Aorta (tissue), 5 donors: Measurements from ENCODE around the gene SMPD1. TPM values are rescaled to one million over a fixed set of nuclear protein-coding genes. Genes with fewer than 3 reads are reported as not detected.
A peak's percentile ranks its signal among the peaks of the same experiment; 100 is the strongest.

Experiments
- ATAC-seq: fragments of 200-7000 bp; cut with Tn5 transposase; one replicate; pipeline ENCODE4 v1.9.1; 2022; ENCODE audit warnings: moderate library complexity; ENCODE audit not compliant: low FRiP score
- DNase-seq, 2 donors: peaks; one replicate each; pipeline ENCODE4 v3.0.0-alpha.2; 2020
- H3K27ac ChIP-seq, 2 donors: one replicate each; pipeline ENCODE4 v1.5.1; 2013; ENCODE audit warnings: low read length in 2 of 2, mild to moderate bottlenecking in 2 of 2, moderate library complexity in 2 of 2, control low read depth in 1 of 2, inconsistent platforms in 1 of 2, low read depth in 1 of 2
- H3K27me3 ChIP-seq, 2 donors: one replicate each; pipeline ENCODE4 v1.6.1; 2013; ENCODE audit warnings: control low read depth in 1 of 2, low read length in 1 of 2, mild to moderate bottlenecking in 1 of 2, moderate library complexity in 1 of 2; ENCODE audit not compliant: insufficient read depth in 2 of 2, control insufficient read depth in 1 of 2
- H3K36me3 ChIP-seq, 2 donors: one replicate each; pipeline ENCODE4 v1.6.1; 2013; ENCODE audit warnings: control low read depth in 1 of 2, low read length in 1 of 2, mild to moderate bottlenecking in 1 of 2; ENCODE audit not compliant: insufficient read depth in 2 of 2, control insufficient read depth in 1 of 2
- H3K4me1 ChIP-seq, 2 donors: one replicate each; pipeline ENCODE4 v1.6.1; 2013; ENCODE audit warnings: low read length in 2 of 2, control low read depth in 1 of 2, mild to moderate bottlenecking in 1 of 2, moderate library complexity in 1 of 2; ENCODE audit not compliant: insufficient read depth in 2 of 2, control insufficient read depth in 1 of 2
- H3K4me3 ChIP-seq, 2 donors: one replicate each; pipeline ENCODE4 v1.5.1; 2013; ENCODE audit warnings: low read length in 2 of 2, control low read depth in 1 of 2, mild to moderate bottlenecking in 1 of 2
- H3K9me3 ChIP-seq: one replicate; pipeline ENCODE4 v1.6.1; 2013; ENCODE audit warnings: mild to moderate bottlenecking, low read length; ENCODE audit not compliant: control insufficient read depth
- WGBS, 2 donors: extraction: QIAGEN DNeasy Blood & Tissue Kit; methylation state at CpG; one replicate each; pipeline ENCODE4 v1.1.7; 2013; 5-methylcytosine and 5-hydroxymethylcytosine counted together
- intact Hi-C, 2 donors: fragments of 100-400 bp; cut with DNase I; formaldehyde crosslinking; loops; one replicate each; pipeline versions ENCODE4 v1.14.2 to v1.15.0; 2022
- polyA plus RNA-seq, 2 donors: library from polyadenylated mRNA; stranded (reverse); fragments of 200-250 nt; gene quantifications; one replicate each; pipeline ENCODE4 v1.2.3, GENCODE V29; 2013
- total RNA-seq, 2 donors: library from RNA; stranded (reverse); fragmentation: NEBNext Ultra II Directional; extraction: Animal tissue kit (Norgen Biotek cat#: 25700); gene quantifications; one replicate each; pipeline ENCODE4 v1.2.1, GENCODE V29; 2021
- donor health status: healthy with polysubstance abuse.
- donor health status: Bipolar disorder and iron deficiency.
- donor health status: DM: no; HTN: no; CAD: no.
- donor health status: DM: no; HTN: no; CAD: no.
- donor health status: DM: yes; HTN: yes; CAD: no.

SMPD1 gene
- total and polyA plus RNA-seq, 4 donors = 10.0 to 45.5 (median 34.8) TPM

DNA sequence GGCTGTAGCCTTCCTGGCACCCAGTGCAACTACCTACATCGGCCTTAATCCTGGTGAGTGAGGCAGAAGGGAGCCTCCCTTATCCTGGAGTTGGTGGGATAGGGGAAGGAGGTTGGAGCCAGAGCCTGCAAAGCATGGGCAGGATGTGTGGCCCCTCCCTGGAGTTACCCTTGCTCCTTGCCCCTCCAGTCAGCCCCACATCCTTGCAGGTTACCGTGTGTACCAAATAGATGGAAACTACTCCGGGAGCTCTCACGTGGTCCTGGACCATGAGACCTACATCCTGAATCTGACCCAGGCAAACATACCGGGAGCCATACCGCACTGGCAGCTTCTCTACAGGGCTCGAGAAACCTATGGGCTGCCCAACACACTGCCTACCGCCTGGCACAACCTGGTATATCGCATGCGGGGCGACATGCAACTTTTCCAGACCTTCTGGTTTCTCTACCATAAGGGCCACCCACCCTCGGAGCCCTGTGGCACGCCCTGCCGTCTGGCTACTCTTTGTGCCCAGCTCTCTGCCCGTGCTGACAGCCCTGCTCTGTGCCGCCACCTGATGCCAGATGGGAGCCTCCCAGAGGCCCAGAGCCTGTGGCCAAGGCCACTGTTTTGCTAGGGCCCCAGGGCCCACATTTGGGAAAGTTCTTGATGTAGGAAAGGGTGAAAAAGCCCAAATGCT is 3.9 kb downstream of the SMPD1 start:
- WGBS, 2 donors = 77 to 85% methylated on average over 16 of the region's 16 CpGs
- ATAC-seq (no peak), DNase-seq (peak in 1 of 2 donors; percentile 64)
- no peaks in the 10 kb centered on the region for H3K27me3 ChIP-seq
- no peaks in the 10 kb centered on the region for H3K4me1 ChIP-seq
- no peaks in the 10 kb centered on the region for H3K9me3 ChIP-seq
- H3K36me3 ChIP-seq = no peaks in the 10 kb centered on the region
- intact Hi-C loops = no loop called here
- no peak overlapping the region for H3K27ac ChIP-seq
- H3K4me3 ChIP-seq = no peak overlapping the region

DNA sequence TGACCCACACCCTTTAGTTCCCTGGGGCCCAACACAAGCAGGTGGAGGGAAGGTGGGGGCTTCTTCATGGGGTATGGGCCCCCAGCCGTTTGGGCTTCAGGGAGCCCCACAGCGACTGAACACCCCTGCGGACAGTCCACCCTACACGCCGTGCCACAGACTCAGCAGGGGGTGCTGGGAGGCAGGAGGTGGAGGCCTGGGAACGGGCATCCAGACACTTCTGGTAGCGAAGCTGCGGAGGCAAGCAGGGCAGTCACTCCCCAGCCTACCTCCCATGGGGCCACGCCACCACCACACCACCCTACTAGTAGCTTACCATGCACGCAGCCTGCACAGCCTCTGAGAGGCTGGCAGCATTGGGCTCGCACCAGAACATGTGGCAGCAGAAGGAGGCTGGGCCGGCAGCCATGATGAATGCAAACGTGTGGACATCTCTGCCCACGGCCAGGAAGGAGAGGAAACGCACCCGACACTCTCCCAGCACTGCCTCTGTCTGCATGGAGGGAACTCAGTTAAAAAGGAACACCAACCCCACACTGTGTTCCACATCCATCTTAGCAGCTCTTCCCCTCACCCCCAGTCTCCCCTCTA is 5.3 kb downstream of the SMPD1 start:
- H3K4me3 ChIP-seq = no peak overlapping the region
- no peaks in the 10 kb centered on the region for H3K4me1 ChIP-seq
- ATAC-seq (no peak), DNase-seq (peak in 1 of 2 donors; percentile 60)
- no peaks in the 10 kb centered on the region for H3K27me3 ChIP-seq
- no peak overlapping the region for H3K27ac ChIP-seq
- peaks cover 0 to under 1% of the 10 kb centered on the region in 2 donors for H3K36me3 ChIP-seq
- WGBS, 2 donors = 80 to 82% methylated on average over 15 to 16 of the region's 16 CpGs
- H3K9me3 ChIP-seq = no peaks in the 10 kb centered on the region
- intact Hi-C loops = no loop called here

DNA sequence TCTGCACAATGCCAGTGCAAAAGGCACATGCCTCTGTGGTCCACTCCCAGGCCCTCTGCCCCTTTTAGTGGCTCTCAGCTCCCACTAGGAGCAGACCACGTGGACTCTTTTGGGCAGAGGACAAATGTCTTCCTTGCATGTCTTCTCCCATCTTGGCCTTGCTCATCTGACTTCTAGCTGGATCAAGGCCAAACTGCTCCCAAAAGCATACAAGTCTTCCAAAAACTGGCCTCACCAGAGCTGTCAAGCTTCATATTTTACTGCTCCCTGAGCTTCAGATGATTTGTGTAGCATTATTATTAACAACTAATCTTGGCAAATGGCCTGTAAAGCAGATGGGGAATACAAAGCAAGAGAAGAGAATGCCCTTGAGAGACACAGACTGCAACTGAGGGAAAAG is 6.9 kb downstream of the SMPD1 start:
- DNase-seq (no peak), ATAC-seq (peak; percentile 24)
- H3K4me3 ChIP-seq = no peak overlapping the region
- H3K27ac ChIP-seq = peak overlapping the region in 1 of 2 donors; percentile 30
- intact Hi-C loops = no loop called here
- 44 to 45% methylated on average over 1 of the region's 1 CpG for WGBS, 2 donors
- no peaks in the 10 kb centered on the region for H3K4me1 ChIP-seq
- H3K27me3 ChIP-seq = no peaks in the 10 kb centered on the region
- peaks cover 0 to 3% of the 10 kb centered on the region in 2 donors for H3K36me3 ChIP-seq
- no peaks in the 10 kb centered on the region for H3K9me3 ChIP-seq

DNA sequence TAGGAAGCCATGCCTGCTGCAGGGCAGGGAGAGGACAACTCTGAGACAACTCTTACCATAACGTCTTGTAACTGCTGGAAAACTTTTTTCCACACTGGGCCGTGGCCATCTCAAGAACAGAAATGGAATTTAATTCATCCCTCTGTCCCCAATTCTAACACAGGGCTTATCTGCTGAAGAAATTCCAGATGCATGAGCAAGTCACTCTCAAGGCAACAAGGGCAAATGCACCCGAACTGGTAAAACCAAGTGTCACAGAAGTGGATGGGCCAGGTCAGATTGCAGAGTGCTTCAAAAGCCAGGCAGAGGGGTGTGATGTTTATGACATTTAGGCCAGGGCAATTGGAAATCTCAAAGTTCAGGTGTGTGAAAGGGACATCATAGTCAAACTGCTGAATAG is 7.4 kb downstream of the SMPD1 start:
- ATAC-seq (no peak), DNase-seq (no peak)
- Histone ChIP-seq H3K9me3 (no peaks in the 10 kb centered on the region), H3K4me3 (no peak overlapping the region), H3K4me1 (no peaks in the 10 kb centered on the region), H3K27me3 (no peaks in the 10 kb centered on the region), H3K27ac (peak overlapping the region in 1 of 2 donors; percentile 30), H3K36me3 (peaks cover 0 to 3% of the 10 kb centered on the region in 2 donors)
- intact Hi-C loops = no loop called here
- WGBS, 2 donors = 0 to 6% methylated on average over 3 of the region's 3 CpGs

DNA sequence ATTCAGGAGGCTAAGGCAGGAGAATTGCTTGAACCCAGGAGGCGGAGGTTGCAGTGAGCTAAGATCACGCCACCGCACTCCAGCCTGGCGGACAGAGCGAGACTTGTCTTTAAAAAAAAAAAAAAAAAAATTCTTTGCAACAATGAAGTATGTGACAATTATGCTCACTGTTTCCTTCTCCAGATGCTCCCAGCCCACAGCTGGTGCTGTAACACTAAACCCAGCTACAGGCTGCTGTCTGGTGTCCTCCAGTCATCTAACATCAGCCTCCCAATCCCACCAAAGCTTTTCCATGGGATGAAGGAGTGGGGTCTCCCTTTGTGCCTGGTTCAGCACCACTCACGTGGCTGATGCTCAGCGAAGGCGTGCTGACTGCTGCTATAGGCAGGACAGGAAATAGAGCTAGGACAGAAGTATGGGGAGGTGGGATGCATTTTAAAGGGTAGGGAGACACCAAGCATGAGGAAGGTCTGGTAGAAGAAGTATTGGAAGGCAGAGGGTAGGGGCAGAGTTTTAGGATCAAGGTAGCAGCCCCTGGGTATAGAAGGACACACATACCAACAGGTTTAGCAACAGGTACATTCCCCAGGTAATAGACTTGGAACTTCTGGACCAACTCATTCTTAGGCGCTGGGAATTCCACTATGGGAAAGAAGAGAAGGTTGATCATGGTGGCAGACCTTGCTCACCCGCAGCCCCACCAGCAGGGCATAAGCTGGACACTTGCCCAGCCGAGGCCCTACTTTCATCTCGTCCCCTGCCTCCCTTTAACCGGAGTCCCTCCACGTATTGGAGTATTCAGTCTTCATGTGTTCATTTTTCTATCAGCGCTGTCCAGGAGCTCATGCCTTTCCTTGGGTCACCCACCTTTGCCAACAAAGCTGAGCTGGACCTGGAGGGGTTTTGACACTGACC is 10.4 kb downstream of the SMPD1 start:
- Histone ChIP-seq H3K4me3 (no peak overlapping the region), H3K4me1 (no peaks in the 10 kb centered on the region), H3K9me3 (no peaks in the 10 kb centered on the region), H3K27ac (no peak overlapping the region), H3K36me3 (peaks cover 0 to 4% of the 10 kb centered on the region in 2 donors), H3K27me3 (no peaks in the 10 kb centered on the region)
- ATAC-seq (no peak), DNase-seq (peak in 1 of 2 donors; percentile 67)
- 94 to 97% methylated on average over 15 of the region's 15 CpGs for WGBS, 2 donors
- intact Hi-C loops = no loop called here

GRCh38 chr11:6401464-6401863 is 11.2 kb downstream of the SMPD1 start:
- Histone ChIP-seq H3K27me3 (no peaks in the 10 kb centered on the region), H3K9me3 (no peaks in the 10 kb centered on the region), H3K36me3 (peaks cover 0 to 4% of the 10 kb centered on the region in 2 donors), H3K27ac (no peak overlapping the region), H3K4me3 (no peak overlapping the region), H3K4me1 (no peaks in the 10 kb centered on the region)
- intact Hi-C loops = no loop called here
- WGBS, 2 donors = 88 to 89% methylated on average over 7 of the region's 7 CpGs
- ATAC-seq (no peak), DNase-seq (no peak)

DNA sequence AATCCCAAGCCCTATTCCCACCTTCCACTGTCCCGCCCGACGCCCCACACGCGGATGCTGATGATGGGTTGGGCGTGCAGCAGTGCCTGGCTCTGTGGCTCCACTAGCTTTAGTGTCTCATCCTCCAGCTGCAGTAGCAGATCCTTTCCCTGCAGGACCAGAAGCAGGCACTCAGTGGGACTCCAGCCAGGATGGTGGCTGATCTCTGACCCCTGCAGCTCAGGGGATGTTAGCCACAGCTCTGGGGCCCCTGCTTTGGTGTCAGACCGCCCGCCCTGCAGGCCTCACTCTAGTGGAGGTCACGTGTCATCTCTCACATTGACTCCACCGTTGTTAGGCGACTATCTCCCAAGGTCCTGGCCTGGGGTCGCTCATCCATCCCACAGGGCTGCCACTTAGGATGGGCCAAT is 11.8 kb downstream of the SMPD1 start:
- Histone ChIP-seq H3K4me3 (no peak overlapping the region), H3K4me1 (no peaks in the 10 kb centered on the region), H3K27ac (no peak overlapping the region), H3K9me3 (no peaks in the 10 kb centered on the region), H3K36me3 (peaks cover 0 to 4% of the 10 kb centered on the region in 2 donors), H3K27me3 (no peaks in the 10 kb centered on the region)
- intact Hi-C loops = no loop called here
- ATAC-seq = no peak
- no peak for DNase-seq
- WGBS, 2 donors = 86 to 87% methylated on average over 12 of the region's 12 CpGs

DNA sequence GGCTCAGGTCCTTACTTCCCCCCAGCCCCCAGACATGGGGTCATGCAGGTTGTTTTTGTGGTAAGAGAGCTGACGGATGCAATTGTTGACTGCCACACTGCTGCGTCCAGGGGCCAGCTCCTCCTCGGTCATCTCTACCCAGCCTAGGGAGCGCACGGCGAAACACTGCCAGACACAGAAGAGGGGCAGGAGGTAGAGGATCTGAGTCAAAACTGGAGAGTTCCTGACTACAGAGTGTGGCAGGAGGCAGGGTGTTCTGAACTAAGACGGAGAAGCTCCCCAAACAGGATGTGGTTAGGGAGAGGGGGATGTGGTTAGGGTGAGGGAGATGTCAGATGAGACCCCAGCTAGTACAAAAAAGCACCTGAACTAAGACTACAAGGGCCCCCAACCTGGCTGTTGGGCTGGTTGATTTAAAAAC is 12.3 kb downstream of the SMPD1 start:
- peaks cover 0 to 4% of the 10 kb centered on the region in 2 donors for H3K36me3 ChIP-seq
- no peaks in the 10 kb centered on the region for H3K4me1 ChIP-seq
- WGBS, 2 donors = 86 to 94% methylated on average over 7 of the region's 7 CpGs
- no peaks in the 10 kb centered on the region for H3K9me3 ChIP-seq
- DNase-seq (no peak), ATAC-seq (no peak)
- intact Hi-C loops = no loop called here
- no peak overlapping the region for H3K4me3 ChIP-seq
- H3K27ac ChIP-seq = no peak overlapping the region
- no peaks in the 10 kb centered on the region for H3K27me3 ChIP-seq
